ENCODE results near the gene PSME1.

Gene PSME1

DNA sequence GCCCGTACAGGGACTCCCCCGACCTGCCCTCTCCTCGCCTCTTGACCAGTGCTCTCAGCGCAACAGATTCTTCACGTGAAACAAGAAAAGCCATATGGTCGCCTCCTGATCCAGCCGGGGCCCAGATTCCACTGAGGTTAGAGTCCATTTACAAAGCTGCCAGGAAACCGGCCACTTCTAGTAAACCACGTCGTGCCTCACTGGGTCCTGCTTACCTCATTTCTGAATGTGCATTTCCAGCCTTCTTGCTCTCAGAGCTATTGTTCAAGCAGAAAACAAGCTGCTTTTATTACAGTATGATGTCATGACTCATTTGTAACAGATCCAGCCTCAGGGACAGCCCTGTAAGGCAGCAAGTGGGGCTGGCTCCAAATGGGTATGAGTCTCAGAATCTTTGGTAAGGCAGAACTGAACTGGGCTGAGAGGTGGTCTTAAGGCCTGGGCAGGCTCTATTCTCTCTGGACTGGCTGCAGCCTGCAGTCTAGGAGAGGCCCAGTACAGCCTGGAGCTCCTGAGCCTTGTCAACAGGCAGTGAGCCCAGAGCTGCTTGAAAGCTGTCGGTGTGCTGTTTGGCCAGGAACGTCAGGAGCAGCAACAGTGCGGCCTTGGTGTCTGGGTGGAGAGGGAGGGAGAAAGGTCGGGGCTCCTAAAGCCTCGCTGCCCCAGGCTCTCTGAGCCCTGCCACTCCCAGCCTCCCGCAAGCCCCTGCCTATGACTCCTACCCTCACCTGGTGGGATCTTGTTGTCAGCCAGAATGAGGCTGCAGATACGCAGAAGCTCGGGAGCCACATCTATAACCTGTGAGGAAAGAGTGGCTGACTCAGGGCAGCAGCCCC is 44.2 kb downstream of the PSME1 start:
- Histone ChIP-seq H3K9me3 (ENCODE audit: severe bottlenecking) (no peaks in the 10 kb centered on the region), H3K36me3 (ENCODE audit: low read depth) (peaks cover 54% of the 10 kb centered on the region), H3K4me1 (ENCODE audit: insufficient read depth, poor library complexity, severe bottlenecking) (no peaks in the 10 kb centered on the region), H3K27ac (ENCODE audit: poor library complexity, severe bottlenecking) (no peak overlapping the region), H3K4me3 (ENCODE audit: severe bottlenecking) (no peak overlapping the region), H3K27me3 (ENCODE audit: insufficient read depth, poor library complexity, severe bottlenecking) (no peaks in the 10 kb centered on the region)
- DNase-seq (ENCODE audit: low spot score) (peak; percentile 63), ATAC-seq (ENCODE audit: low read depth) (peak; percentile 8; the same call in 2 of the 3 replicates)
- TF ChIP-seq, protein P1, sequence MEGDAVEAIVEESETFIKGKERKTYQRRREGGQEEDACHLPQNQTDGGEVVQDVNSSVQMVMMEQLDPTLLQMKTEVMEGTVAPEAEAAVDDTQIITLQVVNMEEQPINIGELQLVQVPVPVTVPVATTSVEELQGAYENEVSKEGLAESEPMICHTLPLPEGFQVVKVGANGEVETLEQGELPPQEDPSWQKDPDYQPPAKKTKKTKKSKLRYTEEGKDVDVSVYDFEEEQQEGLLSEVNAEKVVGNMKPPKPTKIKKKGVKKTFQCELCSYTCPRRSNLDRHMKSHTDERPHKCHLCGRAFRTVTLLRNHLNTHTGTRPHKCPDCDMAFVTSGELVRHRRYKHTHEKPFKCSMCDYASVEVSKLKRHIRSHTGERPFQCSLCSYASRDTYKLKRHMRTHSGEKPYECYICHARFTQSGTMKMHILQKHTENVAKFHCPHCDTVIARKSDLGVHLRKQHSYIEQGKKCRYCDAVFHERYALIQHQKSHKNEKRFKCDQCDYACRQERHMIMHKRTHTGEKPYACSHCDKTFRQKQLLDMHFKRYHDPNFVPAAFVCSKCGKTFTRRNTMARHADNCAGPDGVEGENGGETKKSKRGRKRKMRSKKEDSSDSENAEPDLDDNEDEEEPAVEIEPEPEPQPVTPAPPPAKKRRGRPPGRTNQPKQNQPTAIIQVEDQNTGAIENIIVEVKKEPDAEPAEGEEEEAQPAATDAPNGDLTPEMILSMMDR (IDR thresholded peaks at IDR 0.05; ENCODE audit: poor library complexity, severe bottlenecking) = no peak

DNA sequence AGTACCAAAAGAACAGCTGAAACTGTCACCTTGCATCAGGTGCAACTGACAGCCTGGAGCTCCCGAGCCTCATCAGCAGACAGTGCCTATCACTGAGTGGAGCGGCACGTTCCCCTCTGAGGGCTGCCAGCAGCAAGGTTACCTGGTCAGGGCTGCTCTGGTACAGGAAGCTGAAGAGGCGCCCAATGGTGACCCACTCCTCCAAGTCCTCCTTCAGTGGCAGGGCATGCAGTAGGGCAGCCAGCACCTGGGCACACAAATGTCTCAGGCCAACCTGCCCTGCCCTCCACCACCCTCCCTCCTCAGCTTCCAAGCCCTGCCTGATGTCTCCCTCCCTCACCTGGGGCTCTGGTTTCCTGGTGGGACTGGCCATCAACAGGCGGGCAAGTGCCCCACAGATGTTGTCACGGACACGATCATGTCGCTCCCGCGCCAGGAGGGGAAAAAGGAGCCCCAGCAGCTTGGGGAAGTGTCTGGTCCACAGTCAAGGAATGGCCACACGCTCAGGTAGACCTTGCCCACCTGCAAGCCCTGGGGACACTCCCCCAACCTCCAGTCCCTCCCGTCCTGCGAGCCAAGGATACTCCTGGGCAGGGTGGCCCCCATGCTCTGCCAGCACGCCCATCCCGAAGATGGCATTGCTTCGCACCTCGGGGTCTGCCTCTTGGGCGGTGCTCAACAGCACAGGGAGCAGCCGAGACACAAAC is 45.5 kb downstream of the PSME1 start:
- Histone ChIP-seq H3K27me3 (ENCODE audit: insufficient read depth, poor library complexity, severe bottlenecking) (no peaks in the 10 kb centered on the region), H3K4me1 (ENCODE audit: insufficient read depth, poor library complexity, severe bottlenecking) (no peaks in the 10 kb centered on the region), H3K27ac (ENCODE audit: poor library complexity, severe bottlenecking) (no peak overlapping the region), H3K4me3 (ENCODE audit: severe bottlenecking) (no peak overlapping the region), H3K36me3 (ENCODE audit: low read depth) (peaks cover 67% of the 10 kb centered on the region), H3K9me3 (ENCODE audit: severe bottlenecking) (no peaks in the 10 kb centered on the region)
- TF ChIP-seq, protein P1 (IDR thresholded peaks at IDR 0.05; ENCODE audit: poor library complexity, severe bottlenecking) = no peak
- DNase-seq (ENCODE audit: low spot score) = peak; percentile 68
- ATAC-seq (ENCODE audit: low read depth) = no peak; the same call in 2 of the 3 replicates

DNA sequence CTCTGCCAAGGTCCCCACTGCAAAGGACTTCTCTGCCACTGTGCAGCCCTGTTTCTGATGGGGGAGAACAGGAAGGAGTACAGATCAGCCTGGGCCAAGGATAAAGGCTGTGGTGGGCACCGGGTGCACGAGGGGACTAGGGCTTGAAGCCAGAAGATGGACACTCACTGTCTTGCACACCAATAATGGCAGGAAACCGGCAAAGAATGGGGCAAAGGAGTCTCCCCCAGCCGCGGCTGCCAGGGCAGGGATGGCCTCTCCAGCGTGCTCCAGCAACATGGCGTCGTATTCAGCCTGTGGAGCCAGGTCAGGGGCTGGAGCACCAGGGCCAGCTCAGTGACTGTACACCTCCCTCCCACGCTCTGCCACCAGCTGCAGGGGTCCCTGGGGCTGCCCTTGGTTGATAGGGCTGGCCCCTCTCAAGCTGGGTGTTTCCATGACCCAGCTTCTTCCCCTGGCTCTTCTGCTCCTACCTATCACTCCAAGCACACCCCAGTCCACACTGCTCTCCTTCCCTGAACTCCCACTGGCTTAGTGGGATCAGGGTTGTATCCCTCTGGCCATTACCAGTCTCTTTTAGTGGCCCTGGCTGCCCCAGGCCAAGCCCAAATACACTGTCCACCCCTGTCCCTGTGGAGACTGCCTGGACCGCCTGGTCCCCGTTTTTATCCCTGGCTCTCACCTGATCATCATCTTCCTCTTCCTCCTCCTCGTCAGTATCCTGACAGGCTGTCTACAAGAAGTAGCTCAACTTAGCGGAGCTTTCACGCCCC is 46.3 kb downstream of the PSME1 start:
- ATAC-seq (ENCODE audit: low read depth) = no peak
- H3K9me3 ChIP-seq (ENCODE audit: severe bottlenecking) = no peaks in the 10 kb centered on the region
- no peak overlapping the region for H3K4me3 ChIP-seq (ENCODE audit: severe bottlenecking)
- no peak overlapping the region for H3K27ac ChIP-seq (ENCODE audit: poor library complexity, severe bottlenecking)
- H3K4me1 ChIP-seq (ENCODE audit: insufficient read depth, poor library complexity, severe bottlenecking) = no peaks in the 10 kb centered on the region
- peaks cover 75% of the 10 kb centered on the region for H3K36me3 ChIP-seq (ENCODE audit: low read depth)
- H3K27me3 ChIP-seq (ENCODE audit: insufficient read depth, poor library complexity, severe bottlenecking) = no peaks in the 10 kb centered on the region
- TF ChIP-seq, protein P1 (IDR thresholded peaks at IDR 0.05; ENCODE audit: poor library complexity, severe bottlenecking) = no peak
- DNase-seq (ENCODE audit: low spot score) = peak; percentile 57

DNA sequence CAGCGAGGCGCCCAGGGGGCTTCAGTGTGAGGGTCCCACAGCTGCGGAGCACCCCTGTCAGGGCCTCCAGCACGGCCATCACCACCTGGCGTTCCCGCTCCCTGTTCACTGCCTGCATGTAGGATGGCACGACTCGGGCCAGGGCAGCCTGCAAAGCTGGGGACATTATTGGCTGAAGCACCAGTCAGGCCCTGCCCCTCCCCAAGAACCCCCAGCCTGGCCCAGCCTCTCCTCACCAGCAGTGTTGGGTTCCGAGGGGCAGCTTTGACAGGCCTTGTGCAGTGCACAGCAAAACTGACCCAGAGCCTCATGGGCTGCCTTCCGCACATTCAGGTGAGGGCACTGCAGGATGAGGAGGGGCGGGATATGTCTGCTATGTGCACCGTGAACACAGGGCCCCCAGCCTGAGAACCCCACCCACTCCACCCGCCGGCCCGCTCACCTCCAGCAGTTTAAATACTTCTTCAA is 47.1 kb downstream of the PSME1 start:
- ATAC-seq (ENCODE audit: low read depth) (no peak), DNase-seq (ENCODE audit: low spot score) (peak; percentile 69)
- H3K36me3 ChIP-seq (ENCODE audit: low read depth) = peaks cover 81% of the 10 kb centered on the region
- no peaks in the 10 kb centered on the region for H3K4me1 ChIP-seq (ENCODE audit: insufficient read depth, poor library complexity, severe bottlenecking)
- H3K4me3 ChIP-seq (ENCODE audit: severe bottlenecking) = no peak overlapping the region
- H3K27ac ChIP-seq (ENCODE audit: poor library complexity, severe bottlenecking) = no peak overlapping the region
- H3K9me3 ChIP-seq (ENCODE audit: severe bottlenecking) = no peaks in the 10 kb centered on the region
- TF ChIP-seq, protein P1 (IDR thresholded peaks at IDR 0.05; ENCODE audit: poor library complexity, severe bottlenecking) = no peak
- H3K27me3 ChIP-seq (ENCODE audit: insufficient read depth, poor library complexity, severe bottlenecking) = no peaks in the 10 kb centered on the region

Measured in RWPE2 (cell line).